DLD1 (cell line): ENCODE data around the gene RGPD5.
"Not testable (repeated sequence)": the region's sequence is repeated elsewhere in the genome, so short reads cannot be mapped to it uniquely, and the experiment has no call there.

Experiments used
- in situ Hi-C: cut with HindIII; loops from 2 replicates; pipeline ENCODE4 v1.10.0; 2017; ENCODE audit warnings: low sequenced_read_pairs

Gene RGPD5

DNA sequence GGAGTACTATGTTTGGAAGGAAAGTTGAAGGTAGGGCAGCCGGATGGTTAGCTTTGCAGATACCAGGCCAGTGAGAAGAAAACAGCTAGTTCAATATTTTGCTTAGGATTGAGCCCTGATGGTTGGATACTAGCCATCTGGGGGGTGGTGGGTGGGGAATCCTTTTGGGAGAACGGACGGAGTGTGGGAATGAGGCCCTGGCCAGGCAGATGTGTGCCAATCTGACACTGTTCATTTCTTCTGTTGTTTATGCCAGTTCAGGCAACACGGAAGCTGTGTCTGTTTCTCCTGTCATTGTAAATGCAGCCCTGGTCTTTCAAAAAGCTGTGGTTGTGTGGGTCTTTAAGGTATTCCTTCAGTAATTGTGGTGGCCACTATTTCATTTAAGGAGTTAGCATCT is 96.9 kb downstream of the RGPD5 start:
- in situ Hi-C loops, result not testable (repeated sequence)

DNA sequence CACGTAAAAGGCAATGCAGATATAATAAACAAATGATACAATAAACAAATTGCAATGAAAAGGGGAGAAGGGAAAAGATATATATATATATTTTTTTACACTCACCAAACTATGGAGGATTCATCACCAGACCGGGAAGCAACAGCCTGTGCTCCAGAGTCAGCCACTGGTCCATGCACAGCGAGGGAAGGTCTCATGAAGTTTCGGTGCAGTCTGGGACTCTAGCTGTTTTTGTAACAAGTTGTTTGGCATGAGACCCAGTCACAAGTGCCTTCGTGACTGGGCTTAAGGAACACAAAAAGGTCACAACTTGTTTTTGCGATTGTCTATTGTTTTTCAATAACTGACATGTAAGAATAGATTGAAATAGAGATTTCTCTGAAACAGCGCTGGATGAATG is 99.6 kb downstream of the RGPD5 start:
- in situ Hi-C loops, result not testable (repeated sequence)

DNA sequence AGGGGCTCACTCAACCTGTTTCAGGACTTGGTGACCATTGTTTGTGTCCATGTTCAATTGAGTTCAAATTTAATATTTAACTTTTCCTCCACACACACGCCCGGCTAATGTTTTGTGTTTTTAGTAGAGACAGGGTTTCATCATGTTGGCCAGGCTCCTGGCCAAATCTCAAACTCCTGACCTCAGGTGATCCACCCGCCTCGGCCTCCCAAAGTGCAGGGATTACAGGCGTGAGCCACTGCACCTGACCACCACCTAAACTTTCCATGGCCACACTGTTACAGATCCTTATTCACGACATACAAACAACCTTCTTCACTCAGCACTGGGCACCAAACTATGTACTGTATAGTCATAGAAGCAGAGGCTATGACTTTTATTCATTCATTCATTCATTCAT is 100.0 kb downstream of the RGPD5 start:
- in situ Hi-C loops, result not testable (repeated sequence)

DNA sequence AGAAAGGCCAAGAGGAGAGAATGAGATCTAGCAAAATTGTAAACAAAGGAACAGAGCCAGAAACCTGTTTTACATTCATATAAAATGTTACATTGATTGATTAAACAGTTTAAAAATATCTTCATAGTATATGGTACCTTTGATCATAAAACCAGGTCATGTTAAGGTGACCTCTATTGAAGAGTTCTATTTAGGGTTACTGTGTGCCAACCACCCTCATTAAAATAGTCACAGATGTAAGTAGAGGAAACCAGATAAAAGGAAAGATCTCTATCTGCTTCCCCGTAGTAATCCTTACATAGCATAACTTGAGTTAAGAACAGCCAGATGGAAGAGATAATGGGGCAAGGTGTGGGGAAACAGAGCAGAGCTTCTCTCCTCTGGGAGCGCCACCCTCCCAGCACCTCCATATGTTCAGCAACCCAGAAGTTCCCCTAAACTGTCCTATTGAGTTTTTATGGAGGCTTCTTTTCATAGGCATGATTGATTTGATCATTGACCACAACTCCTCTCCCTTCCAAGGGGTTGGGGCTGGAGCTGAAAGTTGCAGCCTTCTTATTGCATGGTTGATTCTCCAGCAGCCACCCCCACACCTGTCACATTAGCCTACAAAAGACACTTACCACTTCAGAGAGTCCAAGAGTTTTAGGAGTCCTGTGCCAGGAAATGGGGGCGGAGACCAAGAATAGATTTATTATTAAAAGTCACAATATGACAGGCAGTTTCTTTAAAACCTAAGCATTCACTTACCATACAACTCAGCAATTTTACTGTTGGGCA is 101.2 kb downstream of the RGPD5 start:
- in situ Hi-C loops, result not testable (repeated sequence)

DNA sequence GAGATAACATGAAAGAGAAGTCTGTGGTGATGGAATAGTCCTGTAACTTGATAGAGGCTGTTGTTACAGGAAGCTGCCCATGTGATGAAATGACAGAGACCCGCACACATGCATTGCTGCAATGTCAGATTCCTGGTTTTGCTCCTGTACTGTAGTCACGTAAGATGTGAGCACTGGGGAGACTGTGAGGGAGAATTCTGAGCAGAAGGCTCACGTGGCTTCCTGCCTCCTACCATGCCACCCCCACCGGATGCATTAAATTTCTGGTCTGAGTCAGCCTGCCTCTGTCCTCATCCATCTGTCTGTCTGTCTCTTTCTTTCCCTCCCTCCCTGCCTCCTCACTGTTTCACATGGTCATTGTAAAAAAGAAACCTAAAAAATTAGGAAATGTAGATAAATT is 102.1 kb downstream of the RGPD5 start:
- in situ Hi-C loops, result not testable (repeated sequence)

DNA sequence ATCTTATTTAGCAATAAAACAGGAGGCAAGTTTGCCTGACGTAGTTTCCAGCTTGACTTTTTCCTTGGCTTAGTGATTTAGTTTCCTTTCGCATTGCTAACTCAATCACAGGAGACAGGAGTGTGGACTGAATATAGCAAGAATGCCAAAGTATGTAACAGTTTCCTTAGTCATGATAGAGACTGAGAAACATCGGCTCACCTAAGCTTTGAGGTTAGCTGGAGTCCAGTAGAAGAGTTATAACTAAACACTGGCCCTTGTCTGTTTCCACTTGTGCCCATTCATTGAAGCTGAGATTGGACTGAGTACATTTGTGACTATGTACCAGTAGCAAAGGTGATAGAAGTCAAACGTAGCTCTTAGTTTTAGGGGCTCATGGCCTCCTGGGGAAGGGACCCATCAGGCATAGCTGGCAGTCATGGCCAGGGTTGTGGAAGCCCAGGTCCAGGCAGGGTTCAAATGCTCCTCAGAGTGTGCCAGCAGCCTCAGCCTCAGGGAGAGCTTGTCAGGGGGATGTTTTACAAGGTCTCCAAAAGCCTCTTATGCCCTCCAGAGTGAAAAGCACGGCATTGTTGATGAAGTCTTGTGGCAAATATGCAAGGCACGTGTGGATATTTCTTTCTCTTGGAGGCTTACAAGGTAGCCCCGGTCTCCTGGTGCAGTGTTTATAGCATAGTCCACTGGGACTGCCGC is 103.8 kb downstream of the RGPD5 start:
- in situ Hi-C loops, result not testable (repeated sequence)

DNA sequence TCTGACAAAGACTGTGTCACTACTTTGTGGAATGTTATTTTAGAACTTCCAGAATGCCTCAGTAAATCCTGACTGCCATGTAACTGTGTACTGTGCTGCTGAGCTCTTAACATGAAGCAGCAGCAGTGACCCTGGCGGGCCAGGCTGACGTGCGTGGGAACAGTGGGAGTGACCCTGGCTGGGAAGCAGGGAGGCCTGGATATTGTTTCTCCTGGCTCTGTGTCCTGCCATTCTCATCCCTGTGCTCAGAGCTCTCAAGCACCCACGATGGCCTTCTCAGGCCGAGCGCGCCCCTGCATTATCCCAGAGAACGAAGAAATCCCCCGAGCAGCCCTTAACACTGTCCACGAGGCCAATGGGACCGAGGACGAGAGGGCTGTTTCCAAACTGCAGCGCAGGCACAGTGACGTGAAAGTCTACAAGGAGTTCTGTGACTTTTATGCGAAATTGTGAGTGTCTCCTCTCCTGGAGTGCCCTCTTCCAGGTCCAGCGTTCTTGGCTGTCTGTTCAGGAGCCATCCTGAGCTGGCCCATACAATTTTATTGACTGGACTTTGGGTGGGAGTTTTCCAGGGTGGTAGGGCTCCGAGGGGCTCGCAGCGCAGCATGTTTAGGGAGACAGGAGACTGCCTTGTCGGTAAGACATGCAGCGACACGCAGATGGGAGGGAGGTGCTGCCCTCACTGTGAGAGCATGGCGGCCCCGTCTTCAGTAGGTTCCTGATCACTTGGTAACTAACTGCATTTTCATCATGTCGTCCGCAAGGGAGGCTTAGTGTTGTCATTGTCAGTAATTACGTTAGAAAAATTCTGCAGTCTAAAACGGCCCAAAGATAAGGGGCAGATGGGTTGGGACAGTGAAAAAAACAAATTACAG is 104.6 kb downstream of the RGPD5 start, which contains the start of gene LIMS3:
Gene LIMS3, plus strand, starts transcription at position 227 of the 875 bp plus-strand sequence. Its CDS starts 41 bp downstream, at position 268.
- in situ Hi-C loops, result not testable (repeated sequence)

DNA sequence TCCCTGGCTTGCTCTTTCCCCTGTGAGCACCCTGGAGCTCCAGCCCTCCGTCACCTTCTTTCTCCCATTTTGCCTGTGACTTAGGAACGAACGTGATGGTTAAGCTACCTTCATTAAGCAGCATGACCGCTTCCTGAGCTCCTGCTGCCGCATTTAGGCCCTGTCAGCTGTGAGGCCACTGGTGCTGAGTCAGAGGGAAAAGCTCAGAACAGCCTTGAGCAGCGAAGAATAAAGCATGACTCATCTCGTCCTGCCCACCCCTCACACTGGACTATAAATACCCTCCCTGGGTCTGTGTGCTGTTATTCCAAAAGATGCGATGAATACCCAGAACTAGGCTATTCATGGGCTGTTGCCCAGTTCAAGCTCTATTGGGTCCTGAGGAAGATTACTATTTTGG is 111.7 kb downstream of the RGPD5 start:
- in situ Hi-C loops, result not testable (repeated sequence)
